NCI-H146 (cell line): ENCODE results near the gene ARL8B.

Experiments used
- DNase-seq: peaks from one replicate; lab custom pipeline; 2025; lab: John Stamatoyannopoulos, UW

Gene ARL8B

DNA sequence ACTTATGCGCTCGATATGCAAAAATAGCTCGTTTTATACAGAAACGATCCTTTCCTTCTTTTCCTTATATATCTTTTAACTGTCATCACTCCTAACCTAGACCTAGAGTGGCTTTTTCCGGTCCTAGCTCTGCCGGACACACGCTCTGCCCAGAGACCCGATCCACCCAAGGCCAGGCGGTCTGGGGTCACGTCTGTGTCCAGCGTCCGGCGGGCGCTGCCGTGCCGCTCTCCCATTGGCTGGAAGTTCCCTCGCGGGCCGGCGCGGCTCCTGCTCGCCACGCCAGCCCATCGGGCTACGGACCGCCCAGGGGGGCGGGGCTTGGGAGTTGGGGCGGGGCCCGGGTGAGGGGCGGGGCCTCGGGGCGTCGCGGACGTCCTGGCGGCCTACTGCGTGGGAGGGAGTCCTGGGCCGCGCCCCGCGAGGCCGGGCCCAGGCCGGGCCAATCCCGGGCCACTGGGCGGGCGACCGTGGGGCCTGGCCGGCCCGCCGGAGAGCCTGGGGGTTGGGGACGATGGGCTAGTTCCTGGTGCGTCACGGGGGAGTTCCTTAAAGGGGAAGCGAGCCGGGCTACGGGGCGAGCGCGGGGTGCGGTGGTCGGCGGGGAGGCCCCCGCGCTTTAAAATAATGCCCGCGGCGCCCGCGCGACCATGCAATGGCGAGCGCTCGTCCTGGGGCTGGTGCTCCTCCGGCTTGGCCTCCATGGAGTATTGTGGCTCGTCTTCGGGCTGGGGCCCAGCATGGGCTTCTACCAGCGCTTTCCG, 65.2 kb downstream of the ARL8B start, which contains the start of gene EDEM1:
Gene EDEM1, plus strand, starts transcription at position 552 of the 764 bp plus-strand sequence. Its CDS starts 99 bp downstream, at position 651.
- peak; percentile 86 for DNase-seq

DNA sequence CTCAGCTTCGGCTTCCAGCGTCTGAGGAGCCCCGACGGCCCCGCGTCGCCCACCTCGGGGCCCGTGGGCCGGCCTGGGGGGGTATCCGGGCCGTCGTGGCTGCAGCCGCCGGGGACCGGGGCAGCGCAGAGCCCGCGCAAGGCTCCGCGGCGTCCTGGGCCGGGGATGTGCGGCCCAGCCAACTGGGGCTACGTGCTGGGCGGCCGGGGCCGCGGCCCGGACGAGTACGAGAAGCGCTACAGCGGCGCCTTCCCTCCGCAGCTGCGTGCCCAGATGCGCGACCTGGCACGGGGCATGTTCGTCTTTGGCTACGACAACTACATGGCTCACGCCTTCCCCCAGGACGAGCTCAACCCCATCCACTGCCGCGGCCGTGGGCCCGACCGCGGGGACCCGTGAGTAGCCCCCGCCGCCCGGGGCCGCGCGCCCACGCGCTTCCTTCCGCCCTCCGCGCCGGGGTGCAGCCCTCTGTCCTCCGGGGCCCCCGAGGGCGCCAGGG, 65.9 kb downstream of the ARL8B start:
- DNase-seq = peak; percentile 41

DNA sequence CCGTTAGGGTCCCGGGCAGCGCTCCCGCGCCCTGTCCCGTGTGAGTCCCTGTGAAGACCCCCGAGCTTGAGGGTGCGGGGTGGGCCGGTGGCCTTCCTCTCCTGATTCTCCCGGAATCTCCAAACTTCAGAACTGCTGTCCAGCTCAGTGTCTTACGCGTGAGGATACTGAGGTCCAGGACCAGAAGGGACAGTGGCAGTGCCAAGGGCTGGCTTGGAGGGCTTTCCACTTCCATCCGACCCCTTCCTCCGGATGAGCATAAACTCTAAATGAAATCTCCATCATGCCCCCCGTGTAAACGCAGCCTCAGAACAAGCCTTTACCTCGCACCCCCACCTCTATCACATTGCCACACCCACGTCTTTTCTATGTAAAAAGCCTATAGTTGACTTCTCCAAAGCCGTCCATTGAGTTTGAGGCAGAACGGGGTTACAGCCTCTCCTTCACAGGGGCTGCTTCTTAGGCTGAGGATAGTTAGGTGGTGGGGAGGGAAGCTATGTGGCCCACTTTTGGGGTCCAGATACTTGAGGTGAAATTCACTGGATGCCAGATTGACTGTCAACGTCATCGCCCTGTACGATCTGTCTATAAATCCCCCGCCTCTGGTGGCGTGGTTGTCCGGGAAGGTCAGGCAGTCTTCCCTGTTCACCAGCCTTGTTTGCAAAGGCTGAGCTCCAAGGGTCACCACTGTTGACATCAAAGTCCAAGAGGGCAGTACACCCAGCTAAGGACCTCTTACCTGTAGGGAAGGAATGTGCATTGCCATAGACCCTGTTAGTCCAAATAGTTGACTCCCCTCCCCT, 66.5 kb downstream of the ARL8B start:
- DNase-seq = peak; percentile 18

DNA sequence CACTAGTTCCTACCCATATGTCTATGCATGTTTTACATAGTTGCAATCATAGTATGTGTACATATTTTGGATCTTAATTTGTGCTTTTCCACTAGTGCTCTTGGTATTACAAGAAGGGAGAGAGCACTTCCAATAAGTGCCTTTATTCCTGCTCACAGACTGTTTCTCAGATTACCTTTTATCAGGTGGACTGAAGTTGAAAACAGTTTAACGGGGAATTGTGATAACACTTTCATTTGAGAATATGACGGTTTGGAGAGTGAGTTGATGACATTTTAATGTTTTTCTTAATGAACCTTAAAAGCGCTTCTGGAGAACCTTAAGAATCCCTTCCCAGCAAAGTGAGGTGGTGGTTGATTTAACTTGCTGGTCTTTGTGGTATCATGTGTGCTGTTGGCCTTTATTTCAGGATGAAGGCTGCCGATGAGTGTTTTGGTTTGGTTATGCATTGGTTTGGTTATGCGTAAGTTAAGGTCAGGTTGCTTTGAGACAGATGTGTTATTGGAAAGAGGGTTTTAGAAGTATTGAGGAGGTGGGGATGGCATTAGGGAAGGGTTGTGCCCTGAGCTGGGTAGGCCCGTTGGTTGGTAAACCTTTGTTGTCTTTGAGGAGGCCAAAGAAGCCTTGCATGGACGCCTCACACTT, 68.2 kb downstream of the ARL8B start:
- no peak for DNase-seq

DNA sequence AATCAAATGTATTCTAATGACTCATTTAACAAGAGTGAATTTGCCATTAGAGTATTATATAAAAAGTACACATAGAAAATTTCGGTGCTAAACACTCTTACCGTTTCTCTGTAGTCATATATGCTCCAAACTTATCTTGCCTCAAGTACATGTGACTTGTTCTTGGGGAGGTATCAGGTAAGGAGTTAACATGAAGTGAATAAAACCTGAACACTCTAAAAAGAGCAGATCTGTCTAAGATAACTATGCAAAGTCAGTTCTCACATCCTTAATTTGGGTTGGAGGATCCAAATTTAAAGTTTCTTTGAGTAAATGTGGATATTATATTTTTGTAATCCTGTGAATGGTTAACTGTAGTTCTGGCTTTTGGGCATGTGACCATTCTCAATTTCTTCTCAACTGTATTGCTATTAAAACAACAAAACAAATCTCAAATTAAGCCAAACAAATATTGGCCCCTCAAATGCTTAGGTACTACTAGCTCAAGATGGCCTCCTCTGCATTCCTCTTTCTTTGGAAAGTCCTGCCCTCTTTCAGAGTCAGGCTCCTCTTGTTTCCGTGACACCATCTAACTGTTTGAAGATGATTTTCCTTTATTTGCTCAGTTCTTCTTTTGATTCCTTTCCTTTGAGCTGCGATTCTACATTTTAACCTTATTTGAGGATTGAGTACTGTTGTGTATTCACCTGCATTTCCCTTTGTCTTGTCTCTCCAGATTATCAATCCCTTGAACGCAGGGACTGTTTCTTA, 69.6 kb downstream of the ARL8B start:
- peak; percentile 10 for DNase-seq

DNA sequence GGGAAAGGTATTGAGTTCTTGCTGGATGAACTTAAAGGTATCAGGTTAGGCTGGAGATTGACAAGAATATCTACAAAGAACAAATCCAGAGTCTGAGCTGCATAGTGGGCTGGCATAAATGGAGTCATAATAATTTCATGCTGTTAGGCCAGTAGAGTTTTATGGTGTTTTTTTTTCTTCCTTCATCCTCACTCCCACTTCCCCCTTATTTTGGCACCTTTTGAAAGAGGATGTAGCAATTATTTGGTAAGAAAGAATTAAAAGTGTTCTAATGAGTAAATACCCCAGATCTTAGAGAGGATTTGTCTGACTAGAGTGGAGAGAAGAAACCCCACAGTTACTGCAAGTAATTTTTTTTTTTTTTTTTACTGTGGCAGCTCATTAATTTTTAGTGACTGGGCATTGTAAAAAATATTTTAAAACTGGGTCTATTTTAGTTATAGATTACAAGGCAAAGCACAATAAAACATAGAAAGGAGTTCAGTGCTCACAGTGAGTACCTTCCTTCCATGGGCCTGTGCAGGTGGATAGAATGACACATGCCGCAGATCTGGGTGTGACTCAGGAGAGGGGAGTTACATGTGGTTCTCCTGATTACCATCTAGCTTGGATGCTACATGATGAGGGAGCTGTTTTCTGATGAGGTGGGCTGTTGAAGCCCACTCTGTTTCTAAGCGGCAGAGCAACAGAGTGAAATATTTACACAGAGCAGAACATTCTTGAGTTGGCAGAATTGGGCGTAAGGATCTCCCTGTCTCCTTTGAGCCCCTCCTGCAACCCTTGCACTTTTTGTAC, 70.7 kb downstream of the ARL8B start:
- DNase-seq = no peak

DNA sequence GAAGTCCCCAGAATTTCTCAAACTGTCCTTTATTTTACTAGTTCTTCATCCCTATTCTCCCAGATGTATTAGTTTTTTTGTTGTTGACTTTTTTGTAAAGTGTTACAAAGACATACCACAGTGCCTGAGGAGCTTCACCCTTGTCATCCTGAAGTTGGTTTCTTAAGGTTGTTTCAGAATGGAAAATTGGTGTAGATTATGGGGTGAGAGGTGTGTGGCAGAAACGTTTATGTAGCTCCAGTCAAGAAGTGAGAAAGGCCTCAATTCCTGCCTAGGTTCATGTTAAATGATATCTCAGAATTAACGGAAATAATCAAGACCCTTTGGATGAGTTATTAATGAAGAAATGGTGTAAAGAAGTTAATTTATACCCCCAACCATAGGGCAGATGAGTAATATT, 72.2 kb downstream of the ARL8B start:
- DNase-seq = no peak

DNA sequence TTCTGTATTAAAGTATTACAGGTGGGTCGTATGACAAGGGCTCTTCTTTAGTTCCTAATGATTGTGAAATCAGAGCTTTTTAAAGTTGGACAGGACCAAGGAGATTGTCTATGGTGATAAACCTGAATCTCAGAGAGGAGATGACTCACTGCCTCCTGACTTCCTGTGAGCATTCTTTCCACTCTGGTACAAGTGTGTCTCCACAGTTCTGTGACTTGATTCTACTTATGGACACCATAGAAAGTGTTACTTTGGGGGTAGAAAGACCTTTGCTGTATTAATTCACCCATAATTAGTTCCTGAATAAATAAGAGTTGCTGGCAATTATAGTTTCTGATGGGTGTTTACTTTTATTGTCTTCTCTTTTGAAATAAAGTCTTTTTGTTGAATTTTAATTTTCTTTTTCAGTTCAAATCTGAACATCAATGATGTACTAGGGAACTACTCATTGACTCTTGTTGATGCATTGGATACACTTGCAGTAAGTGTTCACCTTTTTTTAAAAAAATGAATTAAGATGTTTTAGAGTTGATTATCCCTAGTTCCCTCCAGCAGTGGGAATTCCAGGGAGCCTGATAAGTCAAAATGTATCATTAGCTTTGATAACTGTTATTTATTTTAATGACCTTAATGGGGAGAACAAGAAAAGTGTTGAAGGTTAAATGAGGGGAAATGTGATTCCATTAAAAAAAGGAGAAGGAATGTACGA, 72.9 kb downstream of the ARL8B start:
- no peak for DNase-seq

DNA sequence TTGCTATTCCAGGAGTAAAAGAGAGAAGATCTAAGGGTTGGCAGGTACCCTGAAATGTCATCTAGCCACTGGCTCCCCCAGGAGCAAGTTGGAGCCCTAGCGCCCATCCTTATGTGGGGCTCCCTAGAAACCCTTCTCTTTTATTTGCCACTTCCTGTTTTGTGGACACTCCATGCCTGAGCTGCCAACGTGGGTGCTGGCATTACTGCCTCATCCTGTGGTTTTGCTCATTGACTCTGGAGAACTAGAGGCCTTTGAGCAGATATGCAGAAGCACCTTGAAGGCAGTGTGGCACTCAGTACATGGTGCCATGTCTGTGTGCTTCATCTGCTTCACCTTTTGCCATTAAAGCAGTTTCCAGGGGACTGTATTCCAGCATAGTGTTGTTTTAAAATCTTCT, 73.5 kb downstream of the ARL8B start:
- no peak for DNase-seq

DNA sequence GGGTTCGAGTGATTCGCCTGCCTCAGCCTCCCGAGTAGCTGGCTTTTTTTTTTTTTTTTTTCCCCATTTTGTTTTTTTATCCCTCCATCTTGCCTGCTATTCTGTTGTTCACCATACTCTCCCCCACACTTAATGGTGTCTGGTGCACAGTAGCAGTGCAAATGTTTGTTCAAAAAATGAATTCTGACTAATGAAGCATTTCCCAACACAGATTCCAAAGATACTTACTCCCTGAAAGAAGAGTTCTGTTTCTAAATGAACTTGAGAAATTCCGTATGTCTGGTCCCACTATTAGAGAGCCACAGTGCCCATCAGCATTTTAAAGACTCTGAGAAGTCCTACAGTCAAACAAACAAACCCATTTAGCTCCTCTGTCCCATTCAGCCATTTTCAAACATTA, 74.9 kb downstream of the ARL8B start:
- DNase-seq = no peak

DNA sequence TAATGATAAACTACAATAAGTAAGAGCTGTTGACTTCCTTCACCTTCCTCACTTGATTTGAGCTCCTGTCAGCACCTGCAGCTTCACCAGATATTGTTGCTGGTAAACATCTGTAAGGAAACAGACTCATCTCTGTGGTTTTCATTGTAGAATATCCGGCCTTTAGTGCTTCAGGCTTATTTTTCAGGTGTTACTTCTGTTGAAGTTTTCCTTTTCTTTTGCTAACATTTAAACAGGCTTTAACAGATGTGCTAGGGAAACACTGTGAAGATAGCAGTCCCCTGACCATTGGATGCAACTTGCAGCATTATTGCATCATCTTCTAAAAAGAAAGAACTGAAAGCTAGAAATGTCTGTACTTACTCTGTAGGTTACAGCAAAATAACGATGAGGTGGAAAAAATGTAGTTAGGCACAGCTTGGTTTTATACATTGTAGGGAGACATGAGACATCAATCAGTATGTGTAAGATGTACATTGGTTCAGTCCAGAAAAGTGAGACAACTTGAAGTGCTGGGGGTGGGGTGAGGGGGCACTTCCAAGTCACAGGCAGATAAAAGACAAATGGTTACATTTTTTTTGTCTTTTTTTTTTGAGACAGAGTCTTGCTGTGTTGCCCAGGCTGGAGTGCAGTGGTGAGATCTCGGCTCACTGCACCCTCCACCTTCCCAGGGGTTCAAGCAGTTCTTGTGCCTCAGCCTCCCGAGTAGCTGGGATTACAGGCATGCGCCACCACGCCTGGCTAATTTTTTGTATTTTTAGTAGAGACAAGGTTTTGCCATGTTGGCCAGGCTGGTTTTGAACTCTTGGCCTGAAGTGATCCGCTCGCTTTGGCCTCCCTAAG, 75.6 kb downstream of the ARL8B start:
- no peak for DNase-seq

DNA sequence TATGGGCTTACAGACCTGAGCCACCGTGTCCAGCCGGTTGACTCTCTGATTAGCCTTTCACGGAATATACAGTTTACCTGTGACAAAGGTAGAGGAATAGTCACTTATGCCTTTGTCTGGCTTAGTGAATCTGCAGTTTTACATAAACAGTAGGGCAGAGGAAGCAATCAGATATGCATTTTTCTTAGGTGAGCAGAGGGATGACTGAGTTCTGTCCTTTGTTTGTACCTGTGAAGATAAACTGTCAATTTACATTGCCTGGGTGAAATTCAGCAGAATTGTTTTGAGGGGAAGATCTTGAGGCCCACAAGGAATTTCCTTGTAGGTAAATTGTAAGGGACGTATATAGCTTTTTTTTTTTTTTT, 76.2 kb downstream of the ARL8B start:
- no peak for DNase-seq

DNA sequence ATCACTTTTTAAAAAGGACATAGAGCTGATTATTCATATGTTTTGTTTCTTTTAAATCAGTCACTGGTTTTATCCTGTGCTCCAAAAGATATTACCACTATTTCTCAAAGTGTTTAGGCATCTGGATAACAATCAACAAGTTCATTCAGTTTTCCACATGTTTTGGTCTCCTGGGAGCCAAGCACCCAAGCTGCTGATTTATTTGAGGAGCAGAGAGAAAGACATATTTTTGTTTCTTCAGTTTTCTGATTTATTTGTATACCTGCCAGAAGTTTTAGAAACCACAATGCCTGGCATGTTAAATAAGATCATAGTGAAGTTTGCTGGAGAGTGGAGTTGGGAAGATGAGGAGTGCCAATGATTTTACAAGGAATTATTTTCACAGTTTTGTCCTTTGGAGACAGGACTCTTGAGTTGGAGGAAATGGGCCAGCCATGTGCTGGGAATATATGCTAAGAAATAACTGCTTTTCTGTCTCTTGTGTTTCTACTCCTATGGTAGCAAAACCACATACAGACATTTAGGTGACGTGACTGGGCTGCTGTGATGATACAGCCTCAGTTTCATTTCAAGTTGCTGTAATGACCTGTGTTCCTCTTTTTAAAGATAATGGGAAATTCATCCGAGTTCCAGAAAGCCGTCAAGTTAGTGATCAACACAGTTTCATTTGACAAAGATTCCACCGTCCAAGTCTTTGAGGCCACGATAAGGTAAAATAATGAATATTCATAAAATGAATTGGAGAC, 77.1 kb downstream of the ARL8B start:
- no peak for DNase-seq

DNA sequence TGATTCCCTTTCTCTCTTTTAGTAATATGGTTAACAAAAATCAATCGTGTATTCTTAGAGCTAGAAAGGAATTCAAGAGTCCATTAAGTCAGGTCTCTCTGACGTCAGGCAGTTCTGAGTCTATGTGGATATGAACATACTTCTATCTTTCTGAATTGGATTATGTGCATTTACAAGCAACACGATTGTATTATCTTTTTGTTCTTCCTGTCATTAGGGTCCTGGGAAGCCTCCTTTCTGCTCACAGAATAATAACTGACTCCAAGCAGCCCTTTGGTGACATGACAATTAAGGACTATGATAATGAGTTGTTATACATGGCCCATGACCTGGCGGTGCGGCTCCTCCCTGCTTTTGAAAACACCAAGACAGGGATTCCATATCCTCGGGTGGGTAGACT, 79.4 kb downstream of the ARL8B start:
- peak; percentile 3 for DNase-seq

DNA sequence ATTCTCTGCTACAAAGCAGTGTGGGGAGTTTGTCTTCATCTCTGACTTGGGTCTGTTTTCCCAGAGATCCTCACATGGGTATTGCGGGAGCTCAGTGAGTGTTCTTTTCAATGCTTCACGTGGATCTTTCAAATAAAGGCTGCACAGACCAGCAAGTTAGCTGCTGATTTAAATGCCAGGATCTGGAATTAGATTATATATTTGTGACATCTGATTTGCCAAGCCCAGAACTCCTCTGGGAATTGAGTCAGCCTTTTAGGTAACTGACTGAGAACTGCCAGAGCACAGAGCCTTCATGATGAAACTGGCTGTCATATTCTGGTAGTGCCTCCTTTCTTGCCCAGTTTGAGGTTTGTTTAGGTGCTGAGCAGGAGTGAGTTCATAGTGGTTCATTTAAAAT, 80.1 kb downstream of the ARL8B start:
- no peak for DNase-seq

DNA sequence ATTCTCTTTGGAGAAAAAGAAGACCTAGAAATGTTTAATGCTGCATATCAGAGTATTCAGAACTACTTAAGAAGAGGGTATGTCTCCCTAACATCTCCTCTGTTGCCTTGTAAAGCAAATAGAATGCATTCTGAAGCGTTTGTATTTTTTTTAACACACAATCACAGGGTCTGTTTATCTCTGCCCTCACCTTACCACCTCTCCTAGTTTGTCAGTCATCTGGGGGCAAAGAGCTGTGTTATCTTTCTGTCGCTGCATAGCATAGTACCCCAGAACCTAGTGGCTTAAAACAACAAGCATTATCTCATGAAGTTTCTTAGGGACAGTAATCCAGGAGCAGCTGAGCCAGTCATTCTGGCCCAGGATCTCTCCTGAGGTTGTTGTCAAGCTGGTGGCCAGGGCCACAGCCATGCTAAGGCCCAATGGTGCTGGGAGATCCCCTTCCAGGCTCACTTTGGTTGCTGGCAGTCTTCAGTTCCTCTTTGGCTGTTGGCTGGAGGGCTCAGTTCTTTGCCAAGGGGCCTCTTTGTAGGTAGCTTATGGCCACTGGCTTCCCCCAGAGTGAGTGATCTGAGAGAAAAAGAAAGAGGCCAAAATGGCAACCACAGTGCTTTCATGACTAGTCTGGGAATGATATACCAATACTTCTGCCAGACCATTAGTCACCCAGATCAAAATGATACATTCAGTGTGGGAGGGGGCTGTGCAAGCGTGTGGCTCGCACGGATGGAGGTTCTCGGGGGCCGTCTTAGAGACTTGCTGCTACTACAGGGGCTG, 83.3 kb downstream of the ARL8B start:
- no peak for DNase-seq

DNA sequence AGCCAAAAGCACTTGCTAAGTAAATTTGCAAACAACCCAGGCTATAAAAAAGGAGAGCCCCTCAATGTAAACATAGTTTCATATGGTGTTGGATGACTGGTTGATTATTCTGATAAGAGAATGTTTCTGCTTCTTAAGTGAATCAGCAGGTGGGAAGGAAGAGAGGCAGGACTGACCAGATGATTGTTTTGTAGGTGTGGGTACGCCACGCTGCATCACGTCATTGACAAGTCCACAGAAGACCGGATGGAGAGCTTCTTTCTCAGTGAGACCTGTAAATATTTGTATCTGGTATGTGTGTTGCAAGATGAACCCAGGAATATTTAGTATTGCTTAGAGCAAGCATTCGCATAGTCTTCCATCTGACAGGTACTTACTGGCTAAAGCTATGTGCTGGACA, 88.8 kb downstream of the ARL8B start:
- peak; percentile 31 for DNase-seq
